OCI-LY7 (cell line): Measurements from ENCODE around the gene TNS1.

Experiments used
- CTCF ChIP-seq: fragments of 200-600 bp; sonication (generic); conservative IDR thresholded peaks from 2 replicates; pipeline ENCODE4 v1.5.1; 2014; ENCODE audit warnings: mild to moderate bottlenecking, antibody characterized with exemption, low read length, moderate library complexity, mixed read lengths
- EZH2phosphoT487 ChIP-seq: fragments of 200-600 bp; sonication (generic); IDR thresholded peaks from 2 replicates; pipeline ENCODE4 v1.6.1; 2018; ENCODE audit warnings: low read depth, borderline replicate concordance, mild to moderate bottlenecking, mixed run types, antibody characterized with exemption, low read length, moderate library complexity, mixed read lengths

GRCh38 chr2:217980591-217980990 lies 22.2 kb downstream of the TNS1 start:
- TF ChIP-seq CTCF (no peak), EZH2phosphoT487 (no peak)
